ENCODE data around the gene VDR.

The VDR gene

DNA sequence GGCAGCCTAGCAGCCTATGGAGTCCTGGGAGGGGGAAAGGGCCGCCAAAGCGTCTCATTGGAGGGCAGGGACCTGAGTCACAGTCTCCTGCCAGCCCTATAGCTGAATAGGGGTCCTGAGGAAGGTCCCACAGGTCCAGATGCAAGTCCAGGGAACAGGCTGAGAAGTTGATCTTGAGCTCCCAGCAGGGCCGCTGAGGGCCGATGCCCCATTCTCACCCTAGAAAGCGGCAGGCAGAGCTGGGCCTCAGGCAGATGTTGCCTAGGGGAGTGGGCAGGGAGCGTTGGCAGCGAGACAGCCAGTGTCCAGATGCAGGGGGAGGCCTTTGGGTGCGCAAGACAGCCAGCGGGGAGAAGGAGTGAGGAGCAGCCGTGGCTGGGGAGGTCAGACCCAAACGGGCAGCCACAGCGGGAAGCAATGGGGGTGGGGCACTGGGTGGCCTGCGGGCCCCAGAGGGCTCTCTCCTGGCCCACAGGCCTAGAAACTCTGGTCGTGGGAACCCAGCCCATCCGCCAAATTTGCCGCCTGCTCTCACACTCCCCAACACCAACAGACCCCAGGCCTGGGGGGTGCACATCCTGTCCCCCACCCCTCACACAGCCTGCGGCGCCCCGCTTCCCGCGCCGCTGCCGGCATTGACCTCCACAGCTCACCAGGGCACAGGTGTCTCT is 86.2 kb downstream of the VDR start:
- Histone ChIP-seq H3K4me3 (ENCODE audit: low read length, poor library complexity, severe bottlenecking) (peak overlapping the region; percentile 91), H3F3A (ENCODE audit: low read depth) (peaks cover 5% of the 10 kb centered on the region; the same call in 1 of the 2 replicates), H2AFZ (ENCODE audit: low read length) (no peak overlapping the region), H3K4me2 (ENCODE audit: low read depth, low read length, poor library complexity, severe bottlenecking) (peak overlapping the region; percentile 98), H3K9me2 (replicated peaks; ENCODE audit: low read depth, low read length) (no peaks in the 10 kb centered on the region), H3K4me1 (ENCODE audit: insufficient read depth, low read length, poor library complexity, severe bottlenecking) (peaks cover 55% of the 10 kb centered on the region), H3K79me2 (ENCODE audit: insufficient read depth, low read length) (peaks cover 71% of the 10 kb centered on the region), H3K9me3 (ENCODE audit: insufficient read depth, low read depth, low read length) (no peaks in the 10 kb centered on the region), H3K9ac (ENCODE audit: low read depth, low read length, poor library complexity, severe bottlenecking) (peak overlapping the region; percentile 89), H3K36me3 (ENCODE audit: insufficient read depth, low read length) (no peaks in the 10 kb centered on the region), H3K27me3 (ENCODE audit: insufficient read depth, low read length, poor library complexity, severe bottlenecking) (no peaks in the 10 kb centered on the region), H4K20me1 (ENCODE audit: insufficient read depth, low read length, poor library complexity, severe bottlenecking) (peaks cover 34% of the 10 kb centered on the region)
- no peak for TF ChIP-seq EZH2phosphoT487 (IDR thresholded peaks at IDR 0.05; ENCODE audit: borderline replicate concordance)
- TF ChIP-seq, protein P1, sequence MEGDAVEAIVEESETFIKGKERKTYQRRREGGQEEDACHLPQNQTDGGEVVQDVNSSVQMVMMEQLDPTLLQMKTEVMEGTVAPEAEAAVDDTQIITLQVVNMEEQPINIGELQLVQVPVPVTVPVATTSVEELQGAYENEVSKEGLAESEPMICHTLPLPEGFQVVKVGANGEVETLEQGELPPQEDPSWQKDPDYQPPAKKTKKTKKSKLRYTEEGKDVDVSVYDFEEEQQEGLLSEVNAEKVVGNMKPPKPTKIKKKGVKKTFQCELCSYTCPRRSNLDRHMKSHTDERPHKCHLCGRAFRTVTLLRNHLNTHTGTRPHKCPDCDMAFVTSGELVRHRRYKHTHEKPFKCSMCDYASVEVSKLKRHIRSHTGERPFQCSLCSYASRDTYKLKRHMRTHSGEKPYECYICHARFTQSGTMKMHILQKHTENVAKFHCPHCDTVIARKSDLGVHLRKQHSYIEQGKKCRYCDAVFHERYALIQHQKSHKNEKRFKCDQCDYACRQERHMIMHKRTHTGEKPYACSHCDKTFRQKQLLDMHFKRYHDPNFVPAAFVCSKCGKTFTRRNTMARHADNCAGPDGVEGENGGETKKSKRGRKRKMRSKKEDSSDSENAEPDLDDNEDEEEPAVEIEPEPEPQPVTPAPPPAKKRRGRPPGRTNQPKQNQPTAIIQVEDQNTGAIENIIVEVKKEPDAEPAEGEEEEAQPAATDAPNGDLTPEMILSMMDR (conservative IDR thresholded peaks at IDR 0.05; ENCODE audit: low read length), result no peak

DNA sequence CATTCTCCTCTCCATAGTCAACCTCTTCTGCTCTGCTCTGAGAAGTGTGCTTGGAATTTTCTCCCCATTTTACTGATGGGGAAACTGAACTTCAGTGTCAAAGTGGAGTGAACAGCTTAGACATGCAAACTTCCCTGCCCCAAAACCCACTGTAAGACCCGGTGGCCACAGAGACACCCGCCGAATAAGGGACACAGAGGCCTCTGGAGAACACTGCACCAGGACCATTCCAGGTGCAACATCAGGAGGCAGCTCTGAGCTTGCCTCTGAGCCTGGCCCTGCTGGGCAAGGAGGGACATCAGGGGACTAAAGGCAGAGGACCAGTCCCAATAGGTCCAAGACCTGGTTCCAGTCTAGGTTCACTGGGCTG is 86.8 kb downstream of the VDR start:
- no peaks in the 10 kb centered on the region for H3K36me3 ChIP-seq (ENCODE audit: insufficient read depth, low read length)
- H3F3A ChIP-seq (ENCODE audit: low read depth), result peaks cover 5% of the 10 kb centered on the region; the same call in 1 of the 2 replicates
- H2AFZ ChIP-seq (ENCODE audit: low read length), result no peak overlapping the region
- no peaks in the 10 kb centered on the region for H3K9me3 ChIP-seq (ENCODE audit: insufficient read depth, low read depth, low read length)
- H3K9me2 ChIP-seq (replicated peaks; ENCODE audit: low read depth, low read length), result no peaks in the 10 kb centered on the region
- peaks cover 76% of the 10 kb centered on the region for H3K79me2 ChIP-seq (ENCODE audit: insufficient read depth, low read length)
- peak overlapping the region; percentile 89 for H3K9ac ChIP-seq (ENCODE audit: low read depth, low read length, poor library complexity, severe bottlenecking)
- TF ChIP-seq, protein P1 (conservative IDR thresholded peaks at IDR 0.05; ENCODE audit: low read length), result no peak
- no peak for TF ChIP-seq EZH2phosphoT487 (IDR thresholded peaks at IDR 0.05; ENCODE audit: borderline replicate concordance)
- H3K4me3 ChIP-seq (ENCODE audit: low read length, poor library complexity, severe bottlenecking), result peak overlapping the region; percentile 91
- H3K4me1 ChIP-seq (ENCODE audit: insufficient read depth, low read length, poor library complexity, severe bottlenecking), result peaks cover 60% of the 10 kb centered on the region
- H3K27me3 ChIP-seq (ENCODE audit: insufficient read depth, low read length, poor library complexity, severe bottlenecking), result no peaks in the 10 kb centered on the region
- peak overlapping the region; percentile 98 for H3K4me2 ChIP-seq (ENCODE audit: low read depth, low read length, poor library complexity, severe bottlenecking)
- peaks cover 34% of the 10 kb centered on the region for H4K20me1 ChIP-seq (ENCODE audit: insufficient read depth, low read length, poor library complexity, severe bottlenecking)

DNA sequence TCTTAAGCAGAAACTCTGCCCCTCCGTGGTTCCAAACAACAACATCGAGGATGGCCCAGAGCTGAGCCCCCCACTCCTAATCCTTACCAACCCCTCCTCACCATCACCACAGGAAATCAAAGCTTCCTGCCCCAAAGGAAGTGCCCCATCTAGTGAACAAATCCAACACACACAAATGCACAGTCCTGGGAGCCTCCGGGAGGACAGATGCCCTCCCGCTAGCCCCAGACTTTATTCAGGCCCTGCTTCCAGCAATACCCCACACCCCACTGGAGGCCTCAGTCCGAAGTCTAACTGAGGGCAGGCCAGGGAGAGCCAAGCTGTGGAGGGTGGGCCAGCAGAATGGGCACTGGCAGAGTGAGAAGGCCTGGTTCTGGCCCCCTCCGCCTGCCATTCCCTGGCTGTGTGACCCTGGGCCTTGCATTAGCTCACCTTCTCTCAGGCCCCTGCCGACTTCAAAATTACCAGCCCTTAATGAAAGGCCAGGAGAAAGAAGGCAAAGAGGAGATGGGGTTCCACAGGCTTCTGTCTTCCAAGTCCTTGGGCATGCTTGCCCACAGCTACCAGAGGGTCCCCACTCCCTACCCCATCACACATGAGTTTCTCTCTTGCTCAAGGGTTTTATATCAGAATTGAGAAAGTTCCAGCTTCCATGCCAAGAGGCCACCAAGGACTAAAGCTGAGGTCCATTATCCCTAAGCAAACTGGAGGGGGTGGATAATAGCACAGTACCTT is 87.4 kb downstream of the VDR start:
- TF ChIP-seq, protein P1 (conservative IDR thresholded peaks at IDR 0.05; ENCODE audit: low read length), result peak; percentile 44
- no peak for TF ChIP-seq EZH2phosphoT487 (IDR thresholded peaks at IDR 0.05; ENCODE audit: borderline replicate concordance)
- no peaks in the 10 kb centered on the region for H3F3A ChIP-seq (ENCODE audit: low read depth)
- peaks cover 36% of the 10 kb centered on the region for H4K20me1 ChIP-seq (ENCODE audit: insufficient read depth, low read length, poor library complexity, severe bottlenecking)

More for the DNA sequence above, 87.4 kb downstream of the VDR start:
- Histone ChIP-seq H3K4me3 (ENCODE audit: low read length, poor library complexity, severe bottlenecking) (peak overlapping the region; percentile 91), H3K9ac (ENCODE audit: low read depth, low read length, poor library complexity, severe bottlenecking) (peak overlapping the region; percentile 89), H3K36me3 (ENCODE audit: insufficient read depth, low read length) (no peaks in the 10 kb centered on the region), H3K27me3 (ENCODE audit: insufficient read depth, low read length, poor library complexity, severe bottlenecking) (no peaks in the 10 kb centered on the region), H3K9me3 (ENCODE audit: insufficient read depth, low read depth, low read length) (no peaks in the 10 kb centered on the region), H3K4me1 (ENCODE audit: insufficient read depth, low read length, poor library complexity, severe bottlenecking) (peaks cover 64% of the 10 kb centered on the region), H3K4me2 (ENCODE audit: low read depth, low read length, poor library complexity, severe bottlenecking) (peak overlapping the region; percentile 98), H3K9me2 (replicated peaks; ENCODE audit: low read depth, low read length) (no peaks in the 10 kb centered on the region), H3K79me2 (ENCODE audit: insufficient read depth, low read length) (peaks cover 80% of the 10 kb centered on the region), H2AFZ (ENCODE audit: low read length) (no peak overlapping the region)

All from Loucy (cell line).